K562 (cell line): ENCODE measurements around the gene CDHR2. TPM values are rescaled to one million over a fixed set of nuclear protein-coding genes. Genes with fewer than 3 reads are reported as not detected.
A peak's percentile ranks its signal among the peaks of the same experiment; 100 is the strongest.

Experiments used
- ATAC-seq: fragments of 200-7000 bp; cut with Tn5 transposase; 3 replicates; pipeline ENCODE4 v1.9.1; 2020; ENCODE audit warnings: moderate library complexity
- BruUV-seq: library from RNA; stranded (reverse); fragments of 400-500 nt; replicated peaks from 2 replicates; lab custom pipeline; 2021; lab: Mats Ljungman, UMichigan
- CTCF ChIA-PET: fragments of 300-600 bp; formaldehyde crosslinking; extraction: SDS; loops from one replicate; lab custom pipeline; 2021; ENCODE audit warnings: low intra/inter-chr PET ratio; lab: Yijun Ruan, JAX
- POLR2A ChIA-PET: fragments of 300-600, 350-650 bp; sonication (Branson Sonifier 250); formaldehyde crosslinking; extraction: SDS; loops from one replicate; lab custom pipeline; 2021; ENCODE audit warnings: antibody characterized with exemption, inconsistent platforms; lab: Yijun Ruan, JAX
- DNase-seq, 4 experiments: peaks; one replicate each; pipeline versions ENCODE4 v3.0.0 to v3.0.0-alpha.2; 2011 to 2018; ENCODE audit warnings: low spot score in 3 of 4, mixed read lengths in 3 of 4; ENCODE audit errors: extremely low read depth in 1 of 4
- FAIRE-seq: peaks from 2 replicates; lab custom pipeline; 2011; peaks lifted over from hg19 to GRCh38; lab: Jason Lieb, UNC
- H2AFZ ChIP-seq: 2 replicates; pipeline ENCODE4 v1.6.0; 2011; ENCODE audit warnings: low read depth, low read length, control low read depth, inconsistent platforms
- H3K27ac ChIP-seq: fragments of 200-600 bp; 3 replicates; pipeline ENCODE4 v1.8.0; 2011; ENCODE audit warnings: low read depth, mild to moderate bottlenecking, control low read depth, inconsistent platforms, low read length, moderate library complexity, mixed read lengths; ENCODE audit errors: extremely low read depth
- H3K27me3 ChIP-seq, 2 experiments: fragments of 300-600 bp in 1 of 2; 2 replicates in 1 of 2; 3 replicates in 1 of 2; pipeline versions ENCODE4 v1.6.0 to v1.8.0; 2011; ENCODE audit warnings: inconsistent platforms in 2 of 2, low read length in 2 of 2, mild to moderate bottlenecking in 1 of 2, mixed read lengths in 1 of 2, moderate library complexity in 1 of 2; ENCODE audit not compliant: control insufficient read depth in 2 of 2, insufficient read depth in 2 of 2
- H3K36me3 ChIP-seq: fragments of 300-600 bp; 3 replicates; pipeline ENCODE4 v1.8.0; 2011; ENCODE audit warnings: mild to moderate bottlenecking, low read length, inconsistent platforms; ENCODE audit not compliant: control insufficient read depth, insufficient read depth
- H3K4me1 ChIP-seq, 2 experiments: fragments of 200-600 bp in 1 of 2; replicated peaks in 1 of 2; 2 replicates in 1 of 2; 3 replicates in 1 of 2; pipeline versions ENCODE4 v1.5.1 to v1.8.0; 2011; ENCODE audit warnings: inconsistent platforms in 2 of 2, low read length in 2 of 2, mild to moderate bottlenecking in 1 of 2, mixed read lengths in 1 of 2, moderate library complexity in 1 of 2; ENCODE audit not compliant: control insufficient read depth in 2 of 2, insufficient read depth in 2 of 2
- H3K4me2 ChIP-seq: 2 replicates; pipeline ENCODE4 v1.6.1; 2011; ENCODE audit warnings: low read length, control low read depth, inconsistent platforms, mixed read lengths; ENCODE audit not compliant: insufficient read depth
- H3K4me3 ChIP-seq: fragments of 200-600 bp; sonication (generic), shearing (Covaris generic); 2 replicates; pipeline ENCODE4 v1.5.1; 2016; ENCODE audit warnings: control low read depth, inconsistent platforms
- H3K79me2 ChIP-seq: fragments of 200-600 bp; 3 replicates; pipeline ENCODE4 v1.8.0; 2011; ENCODE audit warnings: low read length, inconsistent platforms; ENCODE audit not compliant: control insufficient read depth, insufficient read depth
- H3K9ac ChIP-seq, 2 experiments: 2 replicates each; pipeline versions ENCODE4 v1.6.0 to v1.6.1; 2011; ENCODE audit warnings: low read depth in 2 of 2, low read length in 2 of 2, control low read depth in 1 of 2, inconsistent platforms in 1 of 2, mild to moderate bottlenecking in 1 of 2, mixed read lengths in 1 of 2; ENCODE audit not compliant: insufficient read depth in 1 of 2
- H3K9me1 ChIP-seq: one replicate; pipeline ENCODE4 v1.6.0; 2011; ENCODE audit warnings: inconsistent platforms, mild to moderate bottlenecking, low read length, moderate library complexity; ENCODE audit not compliant: control insufficient read depth, insufficient read depth
- H3K9me3 ChIP-seq: replicated peaks from 2 replicates; pipeline ENCODE4 v1.5.1; 2011; ENCODE audit warnings: low read depth, low read length, inconsistent platforms; ENCODE audit not compliant: control insufficient read depth, insufficient read depth
- H4K20me1 ChIP-seq: replicated peaks from 2 replicates; pipeline ENCODE4 v1.6.1; 2011; ENCODE audit warnings: low read length, inconsistent platforms, mixed read lengths; ENCODE audit not compliant: control insufficient read depth, insufficient read depth
- BRD9 ChIP-seq: fragments of 450-650 bp; IDR thresholded peaks from 2 replicates; pipeline ENCODE4 v1.6.1; 2018; ENCODE audit warnings: low read depth; ENCODE audit not compliant: partially characterized antibody
- CEBPB ChIP-seq: fragments of 450-650 bp; IDR thresholded peaks from 2 replicates; pipeline ENCODE4 v1.6.1; 2016; ENCODE audit warnings: missing genetic modification characterization, missing compliant biosample characterization
- CEBPG ChIP-seq, 3 experiments: fragments of 200-800 bp in 1 of 3; sonication (Bioruptor generic) in 1 of 3; sonication (generic) in 1 of 3; formaldehyde crosslinking in 1 of 3; IDR thresholded peaks in 2 of 3; conservative IDR thresholded peaks in 1 of 3; 2 replicates each; pipeline versions ENCODE4 v1.6.1 to v1.8.0; 2016 to 2022; ENCODE audit warnings: missing compliant biosample characterization in 2 of 3, missing genetic modification characterization in 2 of 3, mild to moderate bottlenecking in 1 of 3, missing genetic modification reagents in 1 of 3
- CHD1 ChIP-seq: fragments of 200-600 bp; sonication (generic); IDR thresholded peaks from one replicate; pipeline ENCODE4 v1.6.1; 2012; ENCODE audit warnings: mild to moderate bottlenecking, moderate library complexity, low read length, inconsistent platforms
- CHD2 ChIP-seq: IDR thresholded peaks from 2 replicates; pipeline ENCODE4 v1.6.1; 2011; ENCODE audit warnings: low read depth, low read length
- ETV1 ChIP-seq: fragments of 450-650 bp; conservative IDR thresholded peaks from 2 replicates; pipeline ENCODE4 v1.6.1; 2016; ENCODE audit warnings: missing genetic modification characterization, control low read depth, low read depth, missing compliant biosample characterization
- FIP1L1 ChIP-seq: fragments of 200-400 bp; formaldehyde crosslinking; IDR thresholded peaks from 2 replicates; pipeline ENCODE4 v1.6.1; 2018; ENCODE audit warnings: mild to moderate bottlenecking, low read depth, low read length; ENCODE audit not compliant: poor library complexity, severe bottlenecking
- HSF4 ChIP-seq: fragments of 250-450 bp; sonication (Bioruptor Pico); IDR thresholded peaks from 2 replicates; pipeline ENCODE4 v2.1.2; 2022; ENCODE audit warnings: mild to moderate bottlenecking, moderate library complexity, borderline replicate concordance
- L3MBTL2 ChIP-seq: fragments of 450-650 bp; IDR thresholded peaks from 2 replicates; pipeline ENCODE4 v1.6.1; 2016; ENCODE audit warnings: mild to moderate bottlenecking, moderate library complexity
- MTA3 ChIP-seq: fragments of 450-650 bp; formaldehyde crosslinking; IDR thresholded peaks from 2 replicates; pipeline ENCODE4 v1.6.1; 2017; ENCODE audit warnings: mild to moderate bottlenecking, borderline replicate concordance
- PML ChIP-seq: IDR thresholded peaks from 2 replicates; pipeline ENCODE4 v1.6.1; 2012; ENCODE audit warnings: low read length, inconsistent platforms
- RAD21 ChIP-seq, 2 experiments: fragments of 250-450 bp in 1 of 2; fragments of 450-650 bp in 1 of 2; sonication (Bioruptor Pico) in 1 of 2; formaldehyde crosslinking in 1 of 2; IDR thresholded peaks in 1 of 2; conservative IDR thresholded peaks in 1 of 2; 2 replicates each; pipeline versions ENCODE4 v1.4.0 to v1.8.0; 2020 to 2022; ENCODE audit warnings: mild to moderate bottlenecking in 2 of 2, moderate library complexity in 1 of 2
- ZBTB8A ChIP-seq: fragments of 450-650 bp; IDR thresholded peaks from 2 replicates; pipeline ENCODE4 v1.6.1; 2018; ENCODE audit warnings: mild to moderate bottlenecking, moderate library complexity; ENCODE audit not compliant: partially characterized antibody
- ZFX ChIP-seq: sonication (generic); formaldehyde crosslinking; IDR thresholded peaks from 2 replicates; pipeline ENCODE4 v1.8.0; 2022; ENCODE audit warnings: mild to moderate bottlenecking, missing genetic modification reagents, moderate library complexity
- ZNF146 ChIP-seq: IDR thresholded peaks from one replicate; pipeline ENCODE4 v1.6.1; 2018; ENCODE audit warnings: missing compliant biosample characterization; ENCODE audit not compliant: unreplicated experiment
- ZNF830 ChIP-seq: fragments of 250-450 bp; sonication (Bioruptor Pico); IDR thresholded peaks from 2 replicates; pipeline ENCODE4 v1.5.0; 2021; ENCODE audit warnings: mild to moderate bottlenecking
- ZSCAN32 ChIP-seq: fragments of 450-650 bp; formaldehyde crosslinking; IDR thresholded peaks from 2 replicates; pipeline ENCODE4 v1.4.0; 2020; ENCODE audit warnings: mild to moderate bottlenecking, moderate library complexity
- WGBS: fragments of 100-300 bp; shearing (Covaris generic); methylation state at CpG from one replicate; pipeline ENCODE4 v1.1.6; 2016; ENCODE audit warnings: low coverage, mixed read lengths; ENCODE audit not compliant: insufficient coverage; ENCODE audit errors: missing lambda C conversion rate; 5-methylcytosine and 5-hydroxymethylcytosine counted together
- in situ Hi-C: fragments of 300-500 bp; cut with MboI; formaldehyde crosslinking; loops from 4 replicates; pipeline ENCODE4 v1.15.0; 2018; ENCODE audit warnings: inconsistent platforms, mixed read lengths
- intact Hi-C: fragments of 100-400 bp; cut with micrococcal nuclease; formaldehyde crosslinking; loops from 2 replicates; pipeline ENCODE4 v1.14.2; 2022
- polyA plus RNA-seq, 8 experiments: library from polyadenylated mRNA; depleted of rRNA in 4 of 8; stranded (reverse) in 5 of 8; unstranded in 3 of 8; fragments of >200 nt; fragmentation: Nextera tagmentation in 2 of 8; fragmentation: Illumina TruSeq in 1 of 8; extraction: Ambion mirVana in 2 of 8; extraction: Trizol in 1 of 8; gene quantifications; 2 replicates each; pipeline versions ENCODE4 v1.2.1 to v1.2.3, GENCODE V29; 2011 to 2014; ENCODE audit warnings: inconsistent platforms in 1 of 8, missing spikeins in 1 of 8
- total RNA-seq, 7 experiments: library from RNA; depleted of rRNA in 6 of 7; stranded (reverse); fragments of >200 nt in 6 of 7; fragmentation: Illumina TruSeq in 2 of 7; extraction: Trizol in 2 of 7; gene quantifications; 2 replicates each; pipeline versions ENCODE4 v1.2.1 to v1.2.3, GENCODE V29; 2011 to 2021; ENCODE audit warnings: low replicate concordance in 1 of 7
- TF ChIP-seq, protein P1 (sequence below): fragments of 250-450 bp; sonication (Bioruptor Pico); IDR thresholded peaks from 2 replicates; pipeline ENCODE4 v1.8.0; 2022; ENCODE audit warnings: moderate library complexity, mild to moderate bottlenecking, inconsistent platforms

The CDHR2 gene
- total and polyA plus RNA-seq, 9 of the 15 experiments (the other 6 are each of a cell fraction or from before 2014, with no cell fraction given): 0.01 to 0.62 (median 0.09) TPM; not detected in 2

DNA sequence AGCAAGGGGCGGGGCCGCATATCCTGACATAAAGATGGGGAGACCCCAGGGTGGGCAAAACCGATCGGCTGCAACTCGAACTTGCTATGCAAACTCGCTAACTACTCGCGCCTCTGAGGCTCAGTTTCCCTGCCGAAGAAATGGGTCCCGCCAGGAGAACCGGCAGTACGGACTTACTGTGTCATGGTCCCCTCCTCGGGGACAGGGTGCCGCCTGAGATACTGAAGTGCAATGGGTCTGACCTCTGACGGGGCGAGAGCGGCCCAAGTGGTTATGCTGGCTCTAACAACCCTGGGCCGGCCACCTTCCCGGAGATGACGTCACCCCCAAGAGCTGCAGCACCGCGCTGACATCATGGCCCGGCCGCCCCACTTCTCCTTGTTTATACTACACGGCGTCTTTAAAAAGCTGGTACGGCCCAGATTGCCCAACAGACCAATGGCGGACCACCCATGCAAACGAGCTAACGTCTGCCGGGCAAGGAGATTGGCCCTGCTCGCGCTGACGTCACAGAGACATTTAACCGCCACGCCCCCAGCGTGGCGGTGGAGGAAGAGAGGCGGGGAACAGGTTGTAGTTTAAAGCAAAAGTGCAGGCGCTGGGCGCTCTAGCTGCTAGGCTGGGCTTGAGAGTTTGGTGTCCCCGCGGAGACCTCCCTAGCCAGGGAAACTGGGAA is 11.4 kb upstream of the CDHR2 start (continued):
- no peak for TF ChIP-seq ZNF830
- peak; percentile 49; the same call in 1 of the 2 replicates for TF ChIP-seq PML

DNA sequence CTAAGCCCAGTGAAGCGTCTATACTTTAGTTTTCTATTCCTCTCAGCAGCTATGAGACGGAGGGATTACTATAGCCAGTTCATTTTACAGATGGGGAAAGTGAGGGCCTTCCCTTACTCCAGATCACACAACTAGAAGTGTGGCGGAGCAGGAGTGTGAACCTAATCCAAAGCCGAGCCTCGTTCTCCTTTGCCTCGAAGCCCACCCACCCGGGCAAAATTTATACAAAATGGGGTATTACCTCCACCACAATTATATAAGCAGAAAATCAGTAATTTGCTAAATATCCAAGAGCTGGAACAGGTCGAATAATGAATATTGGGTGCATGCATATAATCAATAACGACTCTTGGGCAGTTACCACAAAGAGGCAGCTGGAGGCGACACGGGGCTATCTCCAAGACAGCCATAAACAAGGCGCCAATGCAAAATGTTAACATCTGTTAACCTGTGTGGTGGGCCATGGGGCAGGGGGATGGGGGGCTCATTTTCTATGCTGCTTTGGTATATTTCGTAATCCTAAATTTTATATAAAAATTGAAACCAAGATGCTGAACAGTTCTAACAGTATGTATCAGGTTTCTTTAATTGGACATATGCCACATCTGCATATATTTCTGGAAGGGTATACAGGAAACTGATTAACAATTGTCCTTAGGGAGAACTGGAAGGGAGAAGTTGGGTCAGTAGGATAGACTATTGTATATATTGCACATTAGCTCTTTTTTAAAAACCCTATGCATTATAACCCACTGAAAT is 10.7 kb upstream of the CDHR2 start:
- DNase-seq (peak in 1 of 4 experiments; percentile 46), ATAC-seq (no peak), FAIRE-seq (no peak)
- CTCF ChIA-PET: no interaction called here
- Histone ChIP-seq H3K9ac (peak overlapping the region; percentile 76 to 96), H3K9me3 (no peaks in the 10 kb centered on the region), H2AFZ (peak overlapping the region; percentile 79), H3K4me3 (peak overlapping the region; percentile 91), H4K20me1 (peaks cover 18% of the 10 kb centered on the region; the same call in 1 of the 2 replicates), H3K4me2 (peak overlapping the region; percentile 99), H3K79me2 (peaks cover 45% of the 10 kb centered on the region), H3K4me1 (peaks cover 56 to 63% of the 10 kb centered on the region in 2 experiments), H3K27me3 (no peaks in the 10 kb centered on the region), H3K27ac (peak overlapping the region; percentile 98), H3K9me1 (peaks cover 4% of the 10 kb centered on the region), H3K36me3 (peaks cover 21% of the 10 kb centered on the region; the same call in 2 of the 3 replicates)
- WGBS: 18% methylated on average over 13 of the region's 13 CpGs
- POLR2A ChIA-PET: interaction anchor here (0.5 to 4.8 kb wide), 17 partner anchors 9 to 229 kb away, joined by 3 to 39 read pairs (median 4); partner anchors contain the start of gene FAF2
- BruUV-seq: TSS peak; percentile 81
- in situ Hi-C loops (no loop called here), intact Hi-C loops (no loop called here)
- no peak for TF ChIP-seq CHD1
- TF ChIP-seq, protein P1, sequence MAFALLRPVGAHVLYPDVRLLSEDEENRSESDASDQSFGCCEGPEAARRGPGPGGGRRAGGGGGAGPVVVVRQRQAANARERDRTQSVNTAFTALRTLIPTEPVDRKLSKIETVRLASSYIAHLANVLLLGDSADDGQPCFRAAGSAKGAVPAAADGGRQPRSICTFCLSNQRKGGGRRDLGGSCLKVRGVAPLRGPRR: 0 out of 2 replicates have a peak, but pooled peaks have one; percentile 21
- no peak for TF ChIP-seq HSF4 (CRISPR knock-in tag)
- no peak for TF ChIP-seq ZNF146 (CRISPR knock-in tag)
- no peak for TF ChIP-seq ETV1 (tag)
- no peak for TF ChIP-seq ZSCAN32 (CRISPR knock-in tag)
- TF ChIP-seq L3MBTL2: peak; percentile 31; the same call in 1 of the 2 replicates
- no peak for TF ChIP-seq MTA3
- TF ChIP-seq BRD9: no peak
- peak in 1 of 2 experiments; percentile 42; a peak in 2 of 4 replicates for TF ChIP-seq RAD21 (CRISPR knock-in tag; conservative IDR thresholded peaks at IDR 0.05 in 1 of 2, IDR thresholded peaks at IDR 0.05 in 1 of 2)
- no peak for TF ChIP-seq FIP1L1
- TF ChIP-seq CEBPB (tag): peak; percentile 44
- TF ChIP-seq CHD2: no peak
- peak; percentile 60; the same call in 1 of the 2 replicates for TF ChIP-seq ZFX (CRISPR knock-in tag)
- no peak for TF ChIP-seq CEBPG (CRISPR knock-in tag; IDR thresholded peaks at IDR 0.05)
- 0 out of 4 replicates have a peak, but pooled peaks of 1 of the 2 experiments have one; percentile 44 for TF ChIP-seq CEBPG (tag; conservative IDR thresholded peaks at IDR 0.05 in 1 of 2, IDR thresholded peaks at IDR 0.05 in 1 of 2)
- no peak for TF ChIP-seq ZBTB8A
